NK-92 (cell line): Measurements from ENCODE around the gene OPN4.

Experiments used
- DNase-seq: peaks from one replicate; lab custom pipeline; 2025; ENCODE audit not compliant: unreplicated experiment; lab: John Stamatoyannopoulos, UW

The OPN4 gene

GRCh38 chr10:86677374-86677773, 23.0 kb downstream of the OPN4 start:
- DNase-seq: no peak

GRCh38 chr10:86678999-86679792, 24.8 kb downstream of the OPN4 start:
- DNase-seq: no peak

GRCh38 chr10:86681047-86681446, 26.7 kb downstream of the OPN4 start:
- no peak for DNase-seq

GRCh38 chr10:86681722-86682386, 27.5 kb downstream of the OPN4 start:
- no peak for DNase-seq

- DNase-seq: no peak
Observed at GRCh38 chr10:86682675-86683074, 28.3 kb downstream of the OPN4 start.

- DNase-seq: no peak
Observed at GRCh38 chr10:86684331-86685097, 30.2 kb downstream of the OPN4 start.

GRCh38 chr10:86685416-86685815, 31.1 kb downstream of the OPN4 start:
- no peak for DNase-seq

GRCh38 chr10:86685893-86686632, 31.7 kb downstream of the OPN4 start:
- no peak for DNase-seq

- no peak for DNase-seq
Observed at GRCh38 chr10:86686972-86687371, 32.6 kb downstream of the OPN4 start.

GRCh38 chr10:86687750-86688149, 33.4 kb downstream of the OPN4 start:
- no peak for DNase-seq

GRCh38 chr10:86688398-86688921, 34.1 kb downstream of the OPN4 start:
- DNase-seq: no peak

- DNase-seq: no peak
Observed at GRCh38 chr10:86689146-86689545, 34.8 kb downstream of the OPN4 start.

- no peak for DNase-seq
Observed at GRCh38 chr10:86690231-86690630, 35.9 kb downstream of the OPN4 start.

- DNase-seq: no peak
Observed at GRCh38 chr10:86690657-86691084, 36.3 kb downstream of the OPN4 start.

GRCh38 chr10:86691333-86692022, 37.1 kb downstream of the OPN4 start:
- DNase-seq: no peak

GRCh38 chr10:86692023-86692514, 37.7 kb downstream of the OPN4 start:
- no peak for DNase-seq

- DNase-seq: no peak
Observed at GRCh38 chr10:86692664-86693063, 38.3 kb downstream of the OPN4 start.

GRCh38 chr10:86693275-86693674, 38.9 kb downstream of the OPN4 start:
- DNase-seq: no peak

GRCh38 chr10:86693721-86694369, 39.5 kb downstream of the OPN4 start:
- no peak for DNase-seq
